Head of caudate nucleus (tissue), 42 donors: ENCODE results near the gene WWOX.
"Not testable (repeated sequence)": the region's sequence is repeated elsewhere in the genome, so short reads cannot be mapped to it uniquely, and the experiment has no call there.

Source experiments
- DNase-seq, 42 donors: peaks; one replicate each; pipeline versions ENCODE4 v3.0.0 to v3.0.0-alpha.2; 2020 to 2021; ENCODE audit warnings: mixed read lengths in 7 of 42
- intact Hi-C: fragments of 100-400 bp; cut with DNase I; formaldehyde crosslinking; loops from one replicate; pipeline ENCODE4 v1.15.0; 2022

WWOX gene

DNA sequence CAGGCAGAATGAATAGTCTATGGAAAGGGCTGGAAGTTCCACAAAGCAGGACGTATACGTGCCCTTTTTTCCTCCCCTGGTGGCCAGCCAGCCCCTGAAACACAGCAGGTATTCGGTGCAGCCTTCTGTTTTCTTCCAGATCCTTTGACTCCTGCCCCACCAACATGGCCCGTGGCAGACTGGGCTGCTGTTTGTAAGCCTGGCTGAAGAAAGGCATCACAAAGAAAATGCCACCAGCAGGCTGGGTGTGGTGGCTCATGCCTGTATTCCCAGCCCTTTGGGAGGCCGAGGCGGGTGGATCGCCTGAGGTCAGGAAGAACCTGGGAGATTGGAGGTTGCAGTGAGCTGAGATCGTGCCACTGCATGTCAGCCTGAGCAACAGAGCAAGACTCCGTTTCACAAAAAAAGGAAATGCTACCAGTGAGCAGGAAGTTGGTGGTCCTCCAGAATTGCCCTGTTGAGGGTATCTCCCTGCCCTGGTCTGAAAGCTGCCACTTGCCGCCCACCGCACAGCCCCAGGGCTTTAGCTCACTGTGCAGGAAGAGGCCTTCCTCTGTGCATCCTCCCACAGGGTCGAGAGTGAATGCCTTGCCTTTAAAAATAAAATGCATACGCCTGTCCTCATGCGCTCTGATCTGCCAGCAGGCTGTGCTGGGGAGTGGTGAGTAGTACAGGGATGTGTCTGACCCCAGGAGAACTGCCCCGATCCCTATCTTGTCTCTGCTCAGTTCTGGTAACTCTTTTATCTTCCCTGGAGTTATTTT lies 913.4 kb downstream of the WWOX start:
- DNase-seq: no peak
- intact Hi-C loops: no loop called here

DNA sequence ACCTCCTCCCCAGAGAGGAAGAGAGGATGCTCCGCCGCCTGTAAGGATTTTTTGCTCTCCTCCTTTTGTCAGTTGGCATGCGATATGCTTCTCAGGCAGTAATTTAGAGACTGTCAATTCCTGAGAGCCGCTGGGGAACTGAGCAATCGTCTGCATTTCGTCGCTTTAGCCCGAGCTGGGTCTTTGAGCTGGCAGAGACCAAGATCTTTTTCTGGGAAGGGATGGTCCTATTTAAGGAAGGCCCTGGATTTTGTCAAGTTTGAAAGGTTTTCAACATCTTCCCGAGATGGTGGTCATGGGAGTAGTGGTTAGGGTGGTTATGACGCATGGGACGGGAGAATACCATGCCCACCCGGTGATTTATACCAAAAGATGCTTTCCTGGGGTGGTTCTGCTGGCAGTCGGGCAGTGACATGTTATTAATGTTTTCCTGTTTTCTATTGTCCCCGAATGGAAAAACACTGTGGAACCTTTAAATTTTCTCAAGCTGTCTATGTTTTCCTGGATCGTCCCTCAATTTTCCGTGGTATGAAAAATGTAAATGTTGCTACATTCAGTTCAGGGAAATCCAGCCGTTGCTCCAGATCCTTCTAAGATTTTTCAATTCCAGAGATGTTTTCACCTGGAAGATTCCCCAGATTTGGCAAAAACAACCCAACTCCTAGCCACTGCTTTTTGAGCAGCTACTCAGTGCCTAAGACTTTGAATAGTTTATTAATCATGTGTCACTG lies 914.6 kb downstream of the WWOX start:
- intact Hi-C loops: no loop called here
- DNase-seq: no peak

DNA sequence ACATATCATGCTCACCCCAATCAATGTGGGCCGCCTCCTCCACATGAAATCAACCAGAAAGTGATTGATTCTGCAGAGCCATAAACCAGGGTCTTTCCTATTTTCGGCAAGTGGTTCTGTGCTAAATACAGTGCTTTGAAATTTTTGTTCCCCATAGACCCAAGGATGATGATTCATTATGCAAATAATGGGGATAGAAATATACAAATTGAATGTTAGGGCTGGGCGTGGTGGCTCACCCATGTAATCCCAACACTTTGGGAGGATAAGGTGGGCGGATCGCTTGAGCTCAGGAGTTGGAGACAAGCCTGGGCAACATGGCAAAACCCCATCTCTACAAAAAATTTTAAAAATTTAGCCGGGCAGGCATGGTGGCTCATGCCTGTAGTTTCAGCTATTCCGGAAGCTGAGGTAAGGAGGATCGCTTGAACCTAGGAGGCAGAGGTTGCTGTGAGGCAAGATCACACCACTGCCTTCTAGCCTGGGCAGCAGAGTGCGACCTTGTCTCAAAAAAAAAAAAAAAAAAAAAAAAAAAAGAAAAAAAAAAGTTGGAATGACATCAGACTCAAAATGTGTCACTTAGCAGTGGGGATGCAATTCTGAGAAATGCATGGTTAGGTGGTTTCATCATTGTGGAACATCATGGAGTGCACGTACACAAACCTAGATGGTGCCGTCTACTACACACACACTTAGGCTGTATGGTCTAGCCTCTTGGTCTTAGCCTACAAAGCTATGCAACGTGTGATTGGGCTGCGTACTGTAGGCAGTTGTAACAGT lies 919.4 kb downstream of the WWOX start:
- DNase-seq: no peak
- intact Hi-C loops: no loop called here

DNA sequence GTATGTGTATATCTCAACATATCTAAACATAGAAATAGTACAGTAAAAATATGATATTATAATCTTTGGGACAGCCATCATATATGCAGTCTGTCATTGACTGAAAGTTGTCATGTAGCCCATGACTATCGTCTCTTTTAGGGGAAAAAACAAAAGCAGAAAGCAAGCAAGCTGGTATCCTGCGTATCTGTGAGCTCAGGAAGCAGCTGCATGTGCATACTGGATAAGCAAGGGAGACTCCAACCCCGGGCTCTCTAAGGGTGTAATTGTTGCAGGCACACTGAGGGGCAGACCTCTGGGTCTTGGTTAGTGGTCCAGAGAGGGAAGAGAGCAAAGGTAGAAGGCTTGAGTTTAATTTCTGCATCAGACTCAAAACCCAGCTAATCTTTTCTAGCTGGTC lies 920.0 kb downstream of the WWOX start:
- intact Hi-C loops: no loop called here
- no peak for DNase-seq

DNA sequence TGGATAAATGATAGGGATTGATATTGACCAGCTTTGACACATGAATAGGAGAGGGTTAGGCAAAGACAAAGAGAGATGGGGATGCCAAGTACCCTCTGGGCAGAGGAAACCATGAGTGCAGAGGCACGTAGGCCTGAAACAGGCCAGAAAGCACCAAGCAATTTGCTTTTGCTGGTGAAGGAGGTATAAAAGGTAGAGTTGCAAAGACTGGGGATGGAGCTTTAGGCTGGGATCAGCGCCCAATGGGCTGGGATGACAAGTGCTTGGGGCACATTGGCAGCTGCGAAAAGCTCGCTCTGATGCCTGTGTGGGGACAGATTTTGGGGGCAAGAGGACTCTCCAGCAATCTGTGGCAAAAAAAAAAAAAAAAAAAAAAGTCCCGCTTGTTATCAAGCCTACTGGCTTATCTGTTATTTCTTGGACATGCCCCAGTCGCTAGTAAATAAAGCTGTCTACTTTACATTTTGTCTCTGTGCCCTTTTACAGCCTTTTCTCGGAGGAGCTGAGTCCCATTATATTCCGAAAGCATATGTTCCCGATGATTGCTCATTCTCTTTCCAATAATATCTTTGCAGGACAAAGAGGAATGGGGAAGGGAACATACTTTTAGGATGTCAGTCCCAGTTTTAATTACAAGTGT lies 922.7 kb downstream of the WWOX start:
- intact Hi-C loops: no loop called here
- no peak for DNase-seq

DNA sequence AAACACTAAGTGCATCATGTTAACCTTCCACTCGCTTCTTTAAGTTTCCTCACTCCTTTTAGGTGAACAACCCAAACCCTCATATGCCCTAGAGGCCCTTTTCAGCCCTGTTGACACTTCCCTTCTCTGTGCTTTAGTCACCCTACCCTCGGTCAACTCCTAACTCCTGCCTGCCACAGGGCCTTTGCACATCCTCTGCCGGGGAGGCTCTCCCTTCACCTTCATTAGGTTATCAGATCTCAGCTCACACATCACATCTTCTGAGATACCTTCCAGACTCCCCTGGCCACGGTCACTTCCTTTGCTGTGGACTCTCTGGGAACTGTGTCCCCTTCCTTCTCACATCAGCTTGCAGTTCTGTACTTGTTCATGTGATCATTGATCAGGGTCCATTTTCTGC lies 926.7 kb downstream of the WWOX start:
- intact Hi-C loops: no loop called here
- DNase-seq: no peak

DNA sequence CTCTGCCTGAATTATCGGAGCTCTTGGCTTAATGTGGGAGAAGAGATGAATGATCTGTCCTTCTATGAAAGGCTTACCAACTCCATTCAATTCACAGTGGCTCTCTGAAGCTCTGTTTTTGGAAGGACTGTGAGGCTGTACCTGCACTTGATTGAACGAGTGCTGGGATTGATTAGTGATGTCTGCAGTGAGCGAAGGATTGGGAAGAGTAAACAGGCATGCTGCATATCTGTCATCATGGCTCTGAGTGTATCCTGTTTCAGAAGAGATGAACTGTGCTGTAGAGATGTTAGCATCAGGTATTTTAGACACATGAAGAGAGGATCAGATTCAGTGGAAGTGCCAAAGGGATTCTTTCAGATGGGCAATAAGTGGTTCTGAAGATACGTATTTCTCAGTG lies 937.1 kb downstream of the WWOX start:
- intact Hi-C loops: no loop called here
- no peak for DNase-seq

DNA sequence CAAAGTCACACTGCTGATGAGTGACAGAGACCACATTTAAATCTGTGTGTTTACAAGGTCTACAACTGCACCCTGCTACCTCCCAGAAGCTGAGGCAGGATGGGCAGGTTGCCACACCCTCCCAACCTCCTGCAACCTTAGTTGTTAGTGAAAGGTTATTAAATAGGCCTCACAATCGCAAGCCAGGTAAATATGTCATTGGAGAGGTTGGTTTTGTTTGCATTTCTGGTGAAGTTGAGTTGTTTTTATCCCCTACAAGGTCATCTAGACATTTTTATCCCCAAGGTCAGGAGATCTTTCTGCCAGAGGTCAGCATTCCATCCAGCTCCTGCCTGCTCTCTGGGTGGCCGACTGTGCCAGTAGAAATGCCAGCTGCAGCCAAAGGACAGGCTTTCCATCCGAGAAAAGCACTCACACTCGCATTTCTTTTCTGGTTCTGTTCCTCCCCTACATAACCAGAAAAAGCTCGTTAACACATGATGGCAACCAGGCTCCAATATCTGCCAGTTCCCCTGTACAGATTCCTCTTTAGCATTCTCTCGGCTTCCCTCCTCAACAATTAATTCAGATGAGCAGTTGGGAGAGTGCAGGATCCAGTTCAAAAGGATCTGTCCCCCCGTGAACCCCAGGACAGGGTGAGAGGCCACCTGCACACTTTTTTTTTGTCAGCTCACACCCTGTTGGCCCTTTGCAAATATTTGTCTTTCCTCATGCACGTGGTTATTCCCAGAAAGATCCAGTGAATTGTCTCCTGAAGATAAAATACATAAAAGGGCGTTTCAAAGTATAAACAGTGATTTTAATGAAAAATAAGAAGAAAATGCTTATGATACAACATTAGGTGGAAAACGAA lies 938.3 kb downstream of the WWOX start:
- intact Hi-C loops: no loop called here
- peak in 3 of 42 donors; percentile 8 to 14 (median 10) for DNase-seq

DNA sequence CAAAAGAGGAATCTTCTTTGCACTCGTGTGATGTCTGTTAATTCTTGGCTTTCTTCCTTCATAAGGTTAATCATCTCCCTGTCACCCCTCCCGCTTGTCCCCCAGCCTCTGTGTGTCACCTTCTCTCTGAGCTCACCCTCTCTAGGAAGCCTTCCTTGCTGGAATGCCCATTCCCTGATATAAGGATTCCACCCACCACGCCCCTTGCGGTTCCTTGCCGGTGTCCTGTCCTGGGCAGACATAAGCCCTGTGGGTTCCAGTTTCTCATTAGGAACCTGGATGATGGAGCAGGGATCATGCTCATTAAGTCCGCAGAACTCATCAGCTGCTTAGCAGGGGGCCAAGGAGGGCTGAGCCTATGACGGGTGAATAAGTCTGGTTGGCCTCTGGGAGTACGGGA lies 941.8 kb downstream of the WWOX start:
- intact Hi-C loops: no loop called here
- no peak for DNase-seq

DNA sequence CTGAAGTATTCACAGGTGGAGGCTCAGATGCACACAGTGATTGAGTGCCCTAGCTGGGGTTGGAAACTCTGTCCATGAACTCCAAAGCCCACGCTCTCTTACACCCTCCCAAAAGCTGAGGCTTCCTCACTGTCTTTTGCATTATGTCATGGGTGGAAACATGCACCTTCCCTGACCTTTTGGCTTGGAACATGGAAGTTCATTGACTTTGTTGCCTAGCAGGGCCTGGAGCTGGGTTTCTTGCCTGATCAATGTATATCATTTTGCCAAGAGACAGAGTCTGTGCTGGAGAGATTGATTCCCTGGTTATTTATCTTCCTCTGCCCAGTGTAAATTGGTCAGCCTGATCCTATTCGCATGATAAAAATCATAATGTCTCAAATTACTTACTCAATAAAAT lies 942.7 kb downstream of the WWOX start:
- no peak for DNase-seq
- intact Hi-C loops: no loop called here

DNA sequence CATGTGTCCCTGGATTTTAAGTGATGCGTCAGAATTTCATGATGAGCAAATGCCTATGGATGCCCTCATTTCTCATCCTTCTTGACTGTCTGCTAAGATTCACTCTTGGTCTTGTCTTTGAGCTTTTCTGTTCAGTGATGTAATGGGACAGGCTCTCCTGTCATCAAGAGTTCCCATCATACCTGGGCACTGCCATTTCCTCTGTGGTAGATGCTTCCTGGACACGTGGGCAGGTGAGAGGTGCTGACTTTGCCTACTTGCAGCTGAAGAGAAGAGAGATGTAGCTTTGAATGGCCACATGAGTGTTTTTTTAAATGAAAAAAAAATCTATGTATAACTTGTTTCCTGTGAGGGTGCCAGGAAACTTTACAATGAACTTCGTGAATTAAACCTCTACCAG lies 943.4 kb downstream of the WWOX start:
- DNase-seq: no peak
- intact Hi-C loops: no loop called here

DNA sequence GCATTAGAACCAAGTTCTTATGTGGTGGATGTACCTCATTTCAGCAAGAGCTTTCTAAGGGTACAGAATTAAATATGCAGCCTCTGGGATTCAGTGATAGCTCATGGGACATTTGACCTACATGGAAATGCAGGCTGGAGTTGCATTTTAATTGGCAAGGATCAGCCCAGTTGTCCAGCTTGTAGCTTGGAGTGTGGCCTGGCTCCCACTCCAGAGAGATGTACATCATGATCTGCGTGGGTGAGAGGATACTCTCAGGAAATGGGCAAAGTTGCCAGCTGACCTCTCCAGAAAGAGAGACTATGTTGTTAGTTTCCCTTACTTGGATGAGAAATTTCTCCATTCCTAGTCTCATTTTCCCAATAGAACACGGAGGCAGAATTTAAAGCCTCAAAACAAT lies 945.7 kb downstream of the WWOX start:
- intact Hi-C loops: no loop called here
- no peak for DNase-seq

DNA sequence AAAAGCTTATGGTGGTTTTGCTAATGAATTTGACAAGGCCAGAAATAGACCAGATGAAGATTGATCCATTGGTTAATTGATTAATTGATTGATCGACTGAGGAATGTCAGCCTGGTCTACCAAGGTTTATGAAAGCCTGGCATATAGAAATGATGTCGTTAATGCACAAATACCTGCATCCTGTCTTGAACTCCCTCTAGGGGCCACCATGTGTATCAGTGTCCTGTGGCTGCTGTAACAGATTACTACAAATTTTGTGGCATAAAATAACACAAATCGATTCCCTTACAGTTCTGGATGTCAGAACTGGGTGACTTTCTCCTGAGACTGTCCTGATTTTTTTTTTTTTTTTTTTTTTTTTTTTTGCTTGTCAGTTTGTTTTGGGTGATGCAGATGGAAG lies 947.9 kb downstream of the WWOX start:
- intact Hi-C loops: no loop called here
- DNase-seq: no peak

DNA sequence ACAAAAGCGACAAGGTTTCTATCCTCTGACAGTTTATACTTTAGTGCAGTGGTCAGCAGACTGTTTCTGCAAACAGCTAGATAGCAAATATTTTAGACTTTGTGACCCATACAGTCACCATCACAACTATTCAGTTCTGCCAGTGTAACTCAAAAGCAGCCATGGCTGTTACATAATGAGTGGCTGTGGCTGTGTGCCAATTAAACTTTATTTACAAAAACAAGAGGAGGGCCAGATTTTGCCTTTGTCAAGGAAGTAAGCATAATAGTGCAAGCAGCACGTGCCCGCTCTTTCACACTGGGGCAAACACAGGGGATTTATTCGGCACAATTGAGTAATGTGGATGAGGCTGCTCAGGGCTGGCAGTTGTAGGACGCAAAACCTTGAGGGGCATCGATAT lies 949.6 kb downstream of the WWOX start:
- no peak for DNase-seq
- intact Hi-C loops: no loop called here

DNA sequence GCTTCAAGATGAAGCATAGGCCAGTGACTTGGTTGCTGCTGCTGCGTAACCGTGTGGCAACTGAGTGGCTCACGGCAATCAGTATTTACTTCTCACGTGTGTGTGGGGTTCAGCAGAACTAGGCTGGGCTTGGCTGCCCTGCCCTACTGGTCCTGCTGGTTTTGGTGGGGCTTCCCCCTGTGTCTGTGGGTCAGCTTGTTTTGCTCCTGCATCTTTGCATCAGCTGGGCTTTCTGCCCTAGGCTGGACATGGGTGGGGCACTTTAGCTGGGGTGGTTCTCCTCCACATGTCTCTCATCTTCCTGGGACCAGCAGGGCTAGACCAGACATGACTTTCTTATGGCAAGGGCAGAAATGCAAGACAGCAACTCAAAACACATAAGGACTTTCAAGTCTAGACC lies 950.6 kb downstream of the WWOX start:
- intact Hi-C loops: no loop called here
- no peak for DNase-seq

DNA sequence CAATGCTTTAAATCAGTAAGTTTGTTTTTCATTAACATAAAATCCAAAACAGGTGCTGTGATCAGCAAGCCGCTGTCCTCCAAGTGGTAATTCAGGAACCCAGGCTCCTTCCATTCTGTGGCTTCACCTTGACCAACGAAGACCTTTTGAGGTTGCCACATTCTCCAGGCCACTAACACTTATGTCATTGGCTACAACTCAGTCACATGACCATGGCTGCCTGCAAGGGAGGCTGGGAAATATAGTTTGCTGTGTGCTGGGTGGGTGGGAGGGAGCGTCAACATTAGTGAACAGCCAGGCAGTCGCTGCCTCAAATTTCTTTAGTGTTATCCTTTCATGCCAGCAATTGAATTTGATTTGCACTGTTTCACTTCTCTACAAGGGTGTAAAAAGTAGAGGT lies 951.9 kb downstream of the WWOX start:
- intact Hi-C loops: no loop called here
- no peak for DNase-seq

DNA sequence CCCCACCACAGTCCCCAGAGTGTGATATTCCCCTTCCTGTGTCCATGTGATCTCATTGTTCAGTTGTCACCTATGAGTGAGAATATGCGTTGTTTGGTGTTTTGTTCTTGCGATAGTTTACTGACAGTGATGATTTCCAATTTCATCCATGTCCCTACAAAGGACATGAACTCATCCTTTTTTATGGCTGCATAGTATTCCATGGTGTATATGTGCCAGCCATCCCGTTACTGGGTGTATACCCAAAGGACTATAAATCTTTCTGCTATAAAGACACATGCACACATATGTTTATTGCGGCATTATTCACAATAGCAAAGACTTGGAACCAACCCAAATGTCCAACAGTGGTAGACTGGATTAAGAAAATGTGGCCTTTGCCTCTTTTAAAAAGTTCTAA lies 952.7 kb downstream of the WWOX start:
- intact Hi-C loops, DNase-seq: not testable (repeated sequence)

DNA sequence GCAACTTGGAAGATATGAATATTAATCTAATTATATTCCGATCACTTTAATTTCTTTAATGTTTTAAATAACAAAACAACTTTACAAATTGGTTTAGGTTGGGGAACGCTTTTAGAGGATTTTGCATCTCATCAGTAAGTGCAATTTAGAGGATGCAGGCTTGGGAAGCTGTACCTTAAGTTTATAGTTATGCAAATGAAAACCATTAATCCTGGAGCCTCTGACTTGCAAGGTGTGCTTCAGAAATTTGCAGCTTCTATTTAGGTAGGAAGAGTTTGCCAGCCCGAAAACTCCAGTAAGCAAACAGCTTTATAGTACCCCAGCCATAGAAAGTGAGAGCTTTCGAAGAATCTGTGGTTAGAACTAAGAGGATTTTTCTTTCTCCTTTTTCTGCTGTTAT lies 954.1 kb downstream of the WWOX start:
- no peak for DNase-seq

More for the DNA sequence above, 954.1 kb downstream of the WWOX start:
- intact Hi-C loops: no loop called here
